Fibroblast of peridontal ligament (primary cell): ENCODE results near the gene ADAMTS18.
"Not testable (repeated sequence)": the region's sequence is repeated elsewhere in the genome, so short reads cannot be mapped to it uniquely, and the experiment has no call there.

ENCODE experiments used
- DNase-seq: peaks from one replicate; pipeline ENCODE4 v3.0.0-alpha.2; 2010; ENCODE audit errors: extremely low read depth

Gene ADAMTS18

GRCh38 chr16:77282345-77282744 lies 152.5 kb downstream of the ADAMTS18 start:
- DNase-seq: no peak

- not testable (repeated sequence) for DNase-seq
Observed at GRCh38 chr16:77279316-77279715, 155.5 kb downstream of the ADAMTS18 start.

DNA sequence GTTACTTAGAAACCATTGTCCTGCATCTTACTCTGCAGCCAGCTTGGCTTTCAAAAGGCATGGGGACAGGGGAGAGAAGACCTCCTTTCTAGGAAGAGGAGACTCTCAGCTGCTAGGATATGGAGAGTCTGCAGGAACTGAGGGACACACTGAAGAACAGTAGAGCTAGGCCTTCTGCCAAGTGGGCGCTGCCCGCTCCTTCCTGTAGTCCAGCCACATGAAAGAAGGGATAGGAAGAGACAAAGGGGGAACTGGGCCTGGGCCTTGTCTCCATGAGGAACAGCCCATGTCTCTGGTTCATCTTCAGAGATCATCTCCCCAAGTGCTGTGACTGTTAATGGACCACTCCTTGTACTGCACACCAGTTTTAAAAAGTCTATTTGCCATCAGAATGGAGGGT lies 157.3 kb downstream of the ADAMTS18 start:
- no peak for DNase-seq

DNA sequence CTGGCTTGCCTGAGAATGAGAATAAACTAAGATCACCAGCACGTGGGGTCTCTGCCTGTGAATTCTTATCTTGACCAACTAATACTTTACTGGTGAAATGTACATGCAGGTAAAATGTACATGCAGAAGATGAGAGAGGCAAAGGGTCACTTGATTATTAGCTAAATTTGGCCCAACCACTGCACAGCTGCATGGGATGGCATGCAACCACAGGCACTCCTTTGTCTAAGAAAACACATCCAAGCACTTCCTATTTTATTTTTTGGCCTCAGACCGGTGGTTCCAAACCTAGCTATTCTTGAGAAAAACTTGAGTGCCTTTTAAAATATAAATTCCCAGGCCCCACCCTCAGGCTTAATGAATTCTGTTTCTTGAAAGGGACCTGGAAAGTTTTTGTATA lies 157.7 kb downstream of the ADAMTS18 start:
- no peak for DNase-seq

DNA sequence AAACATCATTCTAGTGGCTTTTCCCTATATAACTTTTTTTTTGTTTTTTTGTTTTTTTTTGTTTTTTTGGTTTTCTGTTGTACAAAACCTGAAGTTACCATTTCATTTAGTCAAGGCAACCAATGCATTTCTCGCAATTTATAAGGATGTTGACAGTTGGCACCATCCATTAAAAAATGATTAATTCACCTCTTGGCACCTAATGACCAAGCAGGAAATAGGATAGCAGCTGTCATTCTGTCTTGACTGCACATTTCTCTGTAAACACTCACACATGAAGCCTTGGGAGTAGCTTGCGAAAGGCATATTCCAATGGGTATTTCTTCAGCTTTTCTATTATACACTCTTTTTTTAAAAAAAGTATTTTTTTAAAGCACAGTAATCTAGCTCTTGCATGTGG lies 158.2 kb downstream of the ADAMTS18 start:
- DNase-seq: no peak

DNA sequence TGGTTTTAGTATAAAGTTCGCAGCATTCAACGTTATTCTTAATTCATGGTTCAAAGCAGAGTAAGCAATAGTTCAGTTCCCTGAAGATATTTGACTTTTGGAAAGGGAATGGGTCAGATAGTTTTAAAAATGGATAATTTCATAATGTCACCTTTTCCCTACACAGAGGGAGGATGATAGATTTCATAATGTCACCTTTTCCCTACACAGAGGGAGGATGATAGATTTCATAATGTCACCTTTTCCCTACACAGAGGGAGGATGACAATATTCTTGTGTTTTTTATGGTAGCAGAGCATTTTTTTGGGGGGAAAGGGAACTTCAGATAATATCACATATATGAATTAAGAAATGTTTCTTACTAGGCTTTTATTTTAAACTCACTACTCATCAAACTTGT lies 159.5 kb downstream of the ADAMTS18 start:
- not testable (repeated sequence) for DNase-seq

DNA sequence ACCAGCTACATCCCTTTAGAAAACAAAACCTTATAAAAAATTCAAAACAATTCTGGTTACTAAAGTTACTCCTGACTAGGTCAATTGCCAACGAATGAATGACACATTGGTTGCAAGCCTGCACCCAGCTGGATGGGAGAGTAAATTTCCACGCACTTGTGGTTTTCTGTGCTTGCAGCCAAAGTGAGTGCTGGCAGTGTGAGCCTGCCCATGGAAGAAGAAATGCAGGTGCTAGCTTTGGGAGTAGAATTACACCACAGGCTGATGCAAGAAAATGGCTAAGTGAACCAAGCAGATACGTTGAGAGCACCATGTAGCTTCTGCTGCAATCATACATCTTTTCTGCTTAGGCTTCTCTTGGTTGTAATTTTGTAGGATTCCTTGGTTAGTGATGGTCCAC lies 161.0 kb downstream of the ADAMTS18 start:
- DNase-seq: peak; percentile 71

- no peak for DNase-seq
Observed at GRCh38 chr16:77271532-77272426, 163.1 kb downstream of the ADAMTS18 start.

DNA sequence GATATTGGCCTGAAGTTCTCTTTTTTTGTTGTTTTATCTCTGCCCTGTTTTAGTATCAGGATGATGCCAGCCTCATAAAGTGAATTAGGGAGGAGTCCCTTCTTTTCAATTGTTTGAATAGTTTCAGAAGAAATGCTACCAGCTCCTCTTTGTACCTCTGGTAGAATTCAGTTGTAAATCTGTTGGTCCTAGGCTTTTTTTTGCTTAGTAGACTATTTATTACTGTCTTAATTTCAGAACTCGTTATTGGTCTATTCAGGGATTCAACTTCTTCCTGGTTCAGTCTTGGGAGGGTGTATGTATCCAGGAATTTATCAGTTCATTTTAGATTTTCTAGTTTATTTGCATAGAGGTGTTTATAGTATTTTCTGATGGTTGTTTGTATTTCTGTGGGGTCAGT lies 168.6 kb downstream of the ADAMTS18 start:
- DNase-seq: not testable (repeated sequence)

DNA sequence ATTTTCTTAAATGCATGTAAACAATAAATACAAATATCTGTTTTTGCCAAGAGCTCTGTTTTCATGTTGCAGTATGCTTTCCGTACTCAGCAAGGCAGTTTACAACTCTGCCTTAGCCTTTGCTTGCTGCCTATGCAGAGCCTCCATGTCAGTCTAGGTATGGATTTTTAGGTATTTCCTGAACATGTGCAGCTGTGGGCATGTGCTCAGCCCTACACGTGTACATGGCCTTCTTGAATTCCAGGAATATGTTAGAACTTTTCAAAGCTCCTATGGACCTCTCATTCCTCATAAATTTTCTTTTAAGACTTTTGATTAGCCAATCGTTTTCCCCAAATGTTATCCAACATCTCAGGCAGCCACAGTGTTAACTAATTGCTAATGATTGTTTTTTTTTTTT lies 171.9 kb downstream of the ADAMTS18 start:
- no peak for DNase-seq

DNA sequence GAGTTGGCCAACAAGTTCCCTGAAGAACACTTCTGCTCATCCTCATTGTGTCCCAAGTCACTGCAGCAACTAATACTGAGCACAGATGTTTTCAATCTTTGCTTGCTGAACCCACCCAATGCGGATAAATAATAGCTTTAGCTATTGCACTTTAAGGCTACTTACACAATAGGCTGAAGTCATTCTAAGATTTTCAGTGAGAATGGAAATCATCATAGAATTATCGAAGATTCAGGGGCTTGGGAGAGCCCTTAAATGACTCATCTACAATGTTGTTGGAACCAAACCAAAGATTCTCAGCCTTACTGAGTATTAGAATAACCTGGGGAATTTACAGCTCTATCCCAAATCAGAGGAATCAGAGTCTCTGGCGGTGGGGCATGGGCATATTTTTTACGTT lies 184.4 kb downstream of the ADAMTS18 start:
- peak; percentile 45 for DNase-seq

DNA sequence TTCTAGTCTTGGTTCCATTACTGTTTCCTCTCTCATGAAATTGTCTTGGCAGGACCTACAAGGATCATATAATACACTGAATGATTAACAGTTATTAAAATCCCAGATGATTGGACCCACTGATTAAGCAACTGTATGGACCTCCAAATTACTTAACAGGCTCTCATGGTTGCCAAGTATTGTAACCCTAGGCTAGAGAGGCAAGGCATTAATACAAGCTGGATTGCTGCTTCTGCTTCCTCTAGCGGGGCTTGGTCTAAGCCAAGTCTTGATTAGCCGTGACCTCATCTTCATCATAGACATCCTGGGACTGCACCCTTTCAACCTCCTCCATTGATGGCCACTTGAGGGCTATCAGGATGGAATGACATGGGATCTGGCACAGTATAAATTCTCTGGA lies 188.7 kb downstream of the ADAMTS18 start:
- no peak for DNase-seq

DNA sequence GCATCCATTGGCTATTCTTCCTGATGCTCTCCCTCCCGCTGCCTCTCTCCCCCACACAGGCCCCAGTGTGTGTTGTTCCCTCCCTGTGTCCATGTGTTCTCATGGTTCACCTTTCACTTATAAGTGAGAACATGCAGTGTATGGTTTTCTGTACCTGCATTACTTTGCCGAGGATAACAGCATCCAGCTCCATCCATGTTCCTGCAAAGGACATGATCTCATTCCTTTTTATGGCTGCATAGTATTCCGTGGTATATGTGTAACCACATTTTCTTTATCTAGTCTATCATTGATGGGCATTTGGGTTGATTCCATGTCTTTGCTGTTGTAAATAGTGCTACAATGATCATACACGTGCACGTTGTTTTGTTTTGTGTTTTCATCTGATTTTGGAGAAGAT lies 192.4 kb downstream of the ADAMTS18 start:
- not testable (repeated sequence) for DNase-seq

- no peak for DNase-seq
Observed at GRCh38 chr16:77238593-77238992, 196.2 kb downstream of the ADAMTS18 start.

GRCh38 chr16:77236063-77236511 lies 198.7 kb downstream of the ADAMTS18 start:
- peak; percentile 83 for DNase-seq

- peak; percentile 32 for DNase-seq
Observed at GRCh38 chr16:77234611-77235010, 200.2 kb downstream of the ADAMTS18 start.

GRCh38 chr16:77233799-77234519 lies 200.9 kb downstream of the ADAMTS18 start:
- no peak for DNase-seq
